ENCODE data around the gene CEACAM3. TPM values are rescaled to one million over a fixed set of nuclear protein-coding genes. Genes with fewer than 3 reads are reported as not detected.

CEACAM3 gene
- total RNA-seq, 4 donors from 2014 or later = not detected

- Histone ChIP-seq H3K27me3 (no peaks in the 10 kb centered on the region), H3K4me1 (peaks cover 0 to 8% (median 0%) of the 10 kb centered on the region in 4 donors), H3K9me3 (no peaks in the 10 kb centered on the region), H3K36me3 (no peaks in the 10 kb centered on the region), H3K4me3 (no peak overlapping the region), H3K27ac (no peak overlapping the region)
- TF ChIP-seq CTCF (IDR thresholded peaks at IDR 0.05) = no peak
- no peak for TF ChIP-seq POLR2A (IDR thresholded peaks at IDR 0.05)
- DNase-seq = no peak
These were observed 7.9 kb downstream of the CEACAM3 start for GRCh38 chr19:41804336-41804735.

DNA sequence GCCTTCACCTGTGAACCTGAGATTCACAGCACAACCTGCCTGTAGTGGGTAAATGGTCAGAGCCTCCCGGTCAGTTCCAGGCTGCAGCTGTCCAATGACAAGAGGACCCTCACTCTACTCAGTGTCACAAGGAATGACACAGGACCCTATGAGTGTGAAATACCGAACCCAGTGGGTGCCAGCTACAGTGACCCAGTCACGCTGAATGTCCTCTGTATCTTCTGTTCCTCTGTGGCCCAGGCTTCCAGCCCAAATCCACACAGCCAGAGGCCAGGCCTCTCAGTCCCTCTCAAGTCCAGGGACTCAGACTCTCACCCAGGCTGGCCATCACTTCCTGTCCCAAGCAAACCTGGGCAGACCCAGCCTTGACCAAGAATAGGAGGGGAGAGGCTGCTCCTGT is 10.8 kb downstream of the CEACAM3 start:
- DNase-seq = no peak
- Histone ChIP-seq H3K27ac (no peak overlapping the region), H3K27me3 (no peaks in the 10 kb centered on the region), H3K9me3 (no peaks in the 10 kb centered on the region), H3K4me3 (no peak overlapping the region), H3K4me1 (peaks cover 0 to 4% (median 0%) of the 10 kb centered on the region in 4 donors), H3K36me3 (no peaks in the 10 kb centered on the region)
- no peak for TF ChIP-seq CTCF (IDR thresholded peaks at IDR 0.05)
- TF ChIP-seq POLR2A (IDR thresholded peaks at IDR 0.05) = no peak

DNA sequence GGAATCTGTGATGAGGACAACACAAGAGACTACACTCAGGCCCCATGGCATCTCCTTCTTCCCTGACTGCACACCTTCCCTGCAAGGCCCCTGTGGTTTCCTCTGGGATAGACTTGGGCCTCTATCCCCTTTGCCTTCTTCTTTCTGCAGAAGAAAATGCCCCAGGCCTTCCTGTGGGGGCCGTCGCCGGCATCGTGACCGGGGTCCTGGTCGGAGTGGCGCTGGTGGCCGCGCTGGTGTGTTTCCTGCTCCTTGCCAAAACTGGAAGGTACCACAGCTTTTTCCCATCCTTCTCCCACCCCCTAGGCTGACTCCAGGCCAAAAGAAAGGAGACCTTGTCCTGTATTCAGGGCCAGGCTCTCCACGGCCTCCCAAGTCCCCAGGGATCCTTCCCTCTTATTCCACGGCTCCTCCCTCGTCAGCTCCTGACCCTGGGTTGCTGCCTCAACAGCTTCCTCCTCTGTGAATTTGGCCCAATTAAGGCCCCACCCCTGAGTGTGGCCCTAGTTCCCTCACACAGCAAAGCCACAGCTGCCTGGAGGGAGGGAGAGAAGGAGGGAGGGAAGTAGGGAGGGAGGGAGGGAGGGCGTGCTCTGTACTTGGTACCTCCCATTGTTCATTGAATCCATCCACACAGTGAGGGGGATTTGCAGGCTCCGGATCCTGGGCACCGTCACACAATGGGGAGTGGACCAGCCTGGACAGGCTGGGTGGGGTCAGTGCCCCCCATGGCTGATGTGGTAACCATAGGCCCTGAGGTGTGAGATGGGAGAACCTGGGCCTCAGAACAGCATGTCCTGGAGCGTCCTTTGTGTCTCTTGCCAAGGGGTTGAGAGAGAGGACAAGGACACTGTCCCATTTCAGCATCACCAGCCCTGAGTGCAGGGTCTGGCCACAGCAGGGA is 12.5 kb downstream of the CEACAM3 start:
- no peak for DNase-seq
- Histone ChIP-seq H3K27me3 (no peaks in the 10 kb centered on the region), H3K4me3 (no peak overlapping the region), H3K4me1 (no peaks in the 10 kb centered on the region), H3K36me3 (no peaks in the 10 kb centered on the region), H3K27ac (no peak overlapping the region), H3K9me3 (no peaks in the 10 kb centered on the region)
- TF ChIP-seq CTCF (IDR thresholded peaks at IDR 0.05) (no peak), POLR2A (IDR thresholded peaks at IDR 0.05) (no peak)

GRCh38 chr19:41810301-41810700 is 13.9 kb downstream of the CEACAM3 start:
- DNase-seq = no peak
- H3K9me3 ChIP-seq = no peaks in the 10 kb centered on the region
- no peak overlapping the region for H3K27ac ChIP-seq
- no peaks in the 10 kb centered on the region for H3K36me3 ChIP-seq
- H3K4me3 ChIP-seq = no peak overlapping the region
- TF ChIP-seq CTCF (IDR thresholded peaks at IDR 0.05) (no peak), POLR2A (IDR thresholded peaks at IDR 0.05) (no peak)
- H3K27me3 ChIP-seq = no peaks in the 10 kb centered on the region
- H3K4me1 ChIP-seq = no peaks in the 10 kb centered on the region

DNA sequence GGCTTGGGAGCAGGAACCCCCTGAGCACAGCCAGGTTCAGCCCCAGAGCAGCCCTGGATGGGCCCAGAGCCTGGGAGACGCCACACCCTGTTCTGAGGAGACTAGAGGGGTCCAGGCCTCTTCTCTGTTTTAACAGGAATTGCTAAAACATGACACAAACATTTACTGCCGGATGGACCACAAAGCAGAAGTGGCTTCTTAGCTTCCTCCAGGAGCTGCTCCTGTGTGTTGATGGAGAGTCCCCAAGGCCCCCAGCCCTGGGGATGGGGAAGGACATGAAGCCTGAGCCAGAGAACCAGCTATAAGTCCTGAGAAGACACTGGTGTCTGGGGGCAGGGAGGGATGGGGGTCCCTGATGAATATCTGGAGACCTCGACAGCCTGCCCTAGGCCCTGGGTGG is 14.6 kb downstream of the CEACAM3 start:
- Histone ChIP-seq H3K9me3 (no peaks in the 10 kb centered on the region), H3K4me1 (no peaks in the 10 kb centered on the region), H3K27ac (no peak overlapping the region), H3K27me3 (no peaks in the 10 kb centered on the region), H3K4me3 (no peak overlapping the region), H3K36me3 (no peaks in the 10 kb centered on the region)
- TF ChIP-seq POLR2A (IDR thresholded peaks at IDR 0.05) (no peak), CTCF (IDR thresholded peaks at IDR 0.05) (no peak)
- peak in 1 of 3 donors; percentile 38 for DNase-seq

Measured in Peyer's patch (tissue), 4 donors.